Upper lobe of left lung (tissue), 6 donors: ENCODE data around the gene TGM4. TPM values are rescaled to one million over a fixed set of nuclear protein-coding genes. Genes with fewer than 3 reads are reported as not detected.
A peak's percentile ranks its signal among the peaks of the same experiment; 100 is the strongest.

Experiments
- ATAC-seq, 2 donors: fragments of 200-7000 bp; cut with Tn5 transposase; one replicate each; pipeline ENCODE4 v1.9.1; 2022; ENCODE audit warnings: mild to moderate bottlenecking in 2 of 2, moderate library complexity in 2 of 2; ENCODE audit not compliant: low FRiP score in 2 of 2
- DNase-seq, 2 donors: peaks; one replicate each; pipeline ENCODE4 v3.0.0-alpha.2; 2019 to 2020
- H3K27ac ChIP-seq, 4 donors: fragments of 200-600 bp; sonication (generic); one replicate each; pipeline ENCODE4 v1.5.1; 2016 to 2019
- H3K27me3 ChIP-seq, 4 donors: fragments of 200-600 bp; sonication (generic); one replicate each; pipeline ENCODE4 v1.5.1; 2017 to 2019
- H3K36me3 ChIP-seq, 4 donors: fragments of 200-600 bp; sonication (generic); one replicate each; pipeline ENCODE4 v1.5.1; 2016 to 2019
- H3K4me1 ChIP-seq, 4 donors: fragments of 200-600 bp; sonication (generic); one replicate each; pipeline ENCODE4 v1.5.1; 2018 to 2019
- H3K4me3 ChIP-seq, 4 donors: fragments of 200-600 bp; sonication (generic); one replicate each; pipeline ENCODE4 v1.5.1; 2017 to 2019; ENCODE audit warnings: mild to moderate bottlenecking in 2 of 4, moderate library complexity in 1 of 4
- H3K9me3 ChIP-seq, 4 donors: fragments of 200-600 bp; sonication (generic); one replicate each; pipeline ENCODE4 v1.5.1; 2018 to 2019
- CTCF ChIP-seq, 6 experiments: fragments of 450-650 bp in 4 of 6; fragments of 200-600 bp in 2 of 6; sonication (generic) in 2 of 6; IDR thresholded peaks; one replicate each; pipeline ENCODE4 v1.5.1; 2016 to 2019; ENCODE audit warnings: antibody characterized with exemption in 6 of 6
- EP300 ChIP-seq, 4 donors: sonication (generic); formaldehyde crosslinking; IDR thresholded peaks; one replicate each; pipeline ENCODE4 v1.5.1; 2017; ENCODE audit warnings: antibody characterized with exemption in 4 of 4, control low read depth in 2 of 4
- POLR2A ChIP-seq, 4 donors: fragments of 450-650 bp; IDR thresholded peaks; one replicate each; pipeline ENCODE4 v1.5.1; 2016 to 2017; ENCODE audit warnings: antibody characterized with exemption in 4 of 4, mild to moderate bottlenecking in 2 of 4
- POLR2AphosphoS5 ChIP-seq, 2 donors: sonication (generic); formaldehyde crosslinking; IDR thresholded peaks; one replicate each; pipeline ENCODE4 v1.5.1; 2017; ENCODE audit warnings: antibody characterized with exemption in 2 of 2
- whole genome bisulfite sequencing, 2 donors: methylation state at CpG; one replicate each; pipeline ENCODE4 v1.1.5; 2017 to 2018; 5-methylcytosine and 5-hydroxymethylcytosine counted together
- total RNA-seq, 6 donors: library from RNA; depleted of rRNA in 4 of 6; stranded (reverse); fragments of >200 nt in 4 of 6; gene quantifications; one replicate each; pipeline versions ENCODE4 v1.1.0 to v1.2.1, GENCODE V29; 2016 to 2021
- donor health status: DM: no; HTN: no; CAD: no; lungs with moderate emphysema.
- donor health status: DM: no; HTN: yes; CAD: no; lungs with severe emphysema.

TGM4 gene
- total RNA-seq, 6 donors from 2014 or later: not detected

GRCh38 chr3:44885618-44886017 lies 11.2 kb downstream of the TGM4 start:
- TF ChIP-seq POLR2A (IDR thresholded peaks at IDR 0.05): no peak
- TF ChIP-seq EP300 (IDR thresholded peaks at IDR 0.05): no peak
- no peaks in the 10 kb centered on the region for H3K36me3 ChIP-seq
- ATAC-seq: peak in 1 of 2 donors; percentile 62
- H3K27me3 ChIP-seq: no peaks in the 10 kb centered on the region
- H3K4me1 ChIP-seq: no peaks in the 10 kb centered on the region
- no peak for DNase-seq
- WGBS, 2 donors: 58 to 78% methylated on average over 4 of the region's 4 CpGs
- H3K9me3 ChIP-seq: no peaks in the 10 kb centered on the region
- H3K4me3 ChIP-seq: no peak overlapping the region
- H3K27ac ChIP-seq: no peak overlapping the region

GRCh38 chr3:44886561-44886960 lies 12.2 kb downstream of the TGM4 start:
- no peaks in the 10 kb centered on the region for H3K4me1 ChIP-seq
- no peak overlapping the region for H3K4me3 ChIP-seq
- no peaks in the 10 kb centered on the region for H3K9me3 ChIP-seq
- ATAC-seq (peak in 1 of 2 donors; percentile 53), DNase-seq (no peak)
- H3K27ac ChIP-seq: no peak overlapping the region
- no peaks in the 10 kb centered on the region for H3K27me3 ChIP-seq
- TF ChIP-seq CTCF (IDR thresholded peaks at IDR 0.05) (no peak), EP300 (IDR thresholded peaks at IDR 0.05) (no peak), POLR2AphosphoS5 (IDR thresholded peaks at IDR 0.05) (peak in 1 of 2 donors; percentile 29)
- 64 to 75% methylated on average over 3 of the region's 3 CpGs for WGBS, 2 donors
- H3K36me3 ChIP-seq: no peaks in the 10 kb centered on the region

GRCh38 chr3:44887101-44887500 lies 12.7 kb downstream of the TGM4 start:
- no peaks in the 10 kb centered on the region for H3K9me3 ChIP-seq
- no peaks in the 10 kb centered on the region for H3K27me3 ChIP-seq
- WGBS, 2 donors: 57 to 82% methylated on average over 7 of the region's 7 CpGs
- H3K4me3 ChIP-seq: no peak overlapping the region
- DNase-seq: no peak
- H3K27ac ChIP-seq: no peak overlapping the region
- H3K4me1 ChIP-seq: no peaks in the 10 kb centered on the region
- no peak for TF ChIP-seq CTCF (IDR thresholded peaks at IDR 0.05)
- no peak for TF ChIP-seq POLR2A (IDR thresholded peaks at IDR 0.05)
- no peak for TF ChIP-seq EP300 (IDR thresholded peaks at IDR 0.05)
- no peak for TF ChIP-seq POLR2AphosphoS5 (IDR thresholded peaks at IDR 0.05)
- no peaks in the 10 kb centered on the region for H3K36me3 ChIP-seq
- ATAC-seq: no peak

GRCh38 chr3:44890258-44890657 lies 15.8 kb downstream of the TGM4 start:
- no peaks in the 10 kb centered on the region for H3K27me3 ChIP-seq
- no peaks in the 10 kb centered on the region for H3K4me1 ChIP-seq
- no peak overlapping the region for H3K4me3 ChIP-seq
- H3K9me3 ChIP-seq: no peaks in the 10 kb centered on the region
- WGBS, 2 donors: 72 to 74% methylated on average over 3 of the region's 3 CpGs
- H3K27ac ChIP-seq: no peak overlapping the region
- no peak for TF ChIP-seq POLR2A (IDR thresholded peaks at IDR 0.05)
- no peak for TF ChIP-seq CTCF (IDR thresholded peaks at IDR 0.05)
- TF ChIP-seq POLR2AphosphoS5 (IDR thresholded peaks at IDR 0.05): no peak
- no peak for TF ChIP-seq EP300 (IDR thresholded peaks at IDR 0.05)
- no peak for ATAC-seq
- DNase-seq: no peak
- H3K36me3 ChIP-seq: no peaks in the 10 kb centered on the region

GRCh38 chr3:44890852-44891251 lies 16.4 kb downstream of the TGM4 start:
- no peak for TF ChIP-seq EP300 (IDR thresholded peaks at IDR 0.05)
- Histone ChIP-seq H3K36me3 (no peaks in the 10 kb centered on the region), H3K27me3 (no peaks in the 10 kb centered on the region), H3K9me3 (no peaks in the 10 kb centered on the region), H3K4me3 (no peak overlapping the region), H3K27ac (no peak overlapping the region), H3K4me1 (no peaks in the 10 kb centered on the region)
- DNase-seq (no peak), ATAC-seq (no peak)
- WGBS, 2 donors: 51 to 71% methylated on average over 3 of the region's 3 CpGs

- H3K27ac ChIP-seq: no peak overlapping the region
- no peaks in the 10 kb centered on the region for H3K4me1 ChIP-seq
- 69 to 81% methylated on average over 3 of the region's 3 CpGs for WGBS, 2 donors
- H3K9me3 ChIP-seq: no peaks in the 10 kb centered on the region
- H3K4me3 ChIP-seq: no peak overlapping the region
- no peaks in the 10 kb centered on the region for H3K36me3 ChIP-seq
- TF ChIP-seq EP300 (IDR thresholded peaks at IDR 0.05) (no peak), POLR2A (IDR thresholded peaks at IDR 0.05) (no peak), CTCF (IDR thresholded peaks at IDR 0.05) (no peak), POLR2AphosphoS5 (IDR thresholded peaks at IDR 0.05) (no peak)
- ATAC-seq (no peak), DNase-seq (no peak)
- H3K27me3 ChIP-seq: no peaks in the 10 kb centered on the region
These were observed 18.3 kb downstream of the TGM4 start for GRCh38 chr3:44892689-44893088.
